Measurements from ENCODE around the gene CCNI.
A peak's percentile ranks its signal among the peaks of the same experiment; 100 is the strongest.
"Not testable (repeated sequence)": the region's sequence is repeated elsewhere in the genome, so short reads cannot be mapped to it uniquely, and the experiment has no call there.

Gene CCNI

GRCh38 chr4:77082886-77083608 lies 7.3 kb upstream of the CCNI start:
- no peak for DNase-seq (ENCODE audit: low read depth in 2 of 2)

- DNase-seq (ENCODE audit: low read depth in 2 of 2) = not testable (repeated sequence)
Measured at GRCh38 chr4:77080806-77081205, 5.0 kb upstream of the CCNI start.

- DNase-seq (ENCODE audit: low read depth in 2 of 2) = no peak
Measured at GRCh38 chr4:77079281-77079680, 3.5 kb upstream of the CCNI start.

GRCh38 chr4:77078401-77078800 lies 2.6 kb upstream of the CCNI start:
- DNase-seq (ENCODE audit: low read depth in 2 of 2) = no peak

- no peak for DNase-seq (ENCODE audit: low read depth in 2 of 2)
Measured at GRCh38 chr4:77076889-77077635, 1.3 kb upstream of the CCNI start.

GRCh38 chr4:77074981-77075855 lies 571 bp downstream of the CCNI start:
- DNase-seq (ENCODE audit: low read depth in 2 of 2) = peak in 1 of 2 experiments; percentile 47

GRCh38 chr4:77074381-77074831 lies 1.4 kb downstream of the CCNI start:
- DNase-seq (ENCODE audit: low read depth in 2 of 2) = no peak

- DNase-seq (ENCODE audit: low read depth in 2 of 2) = no peak
Measured at GRCh38 chr4:77073981-77074380, 1.8 kb downstream of the CCNI start.

GRCh38 chr4:77073106-77073809 lies 2.5 kb downstream of the CCNI start:
- DNase-seq (ENCODE audit: low read depth in 2 of 2) = no peak

- DNase-seq (ENCODE audit: low read depth in 2 of 2) = no peak
Measured at GRCh38 chr4:77072195-77072753, 3.5 kb downstream of the CCNI start.

- DNase-seq (ENCODE audit: low read depth in 2 of 2) = not testable (repeated sequence)
Measured at GRCh38 chr4:77069514-77069913, 6.3 kb downstream of the CCNI start.

- no peak for DNase-seq (ENCODE audit: low read depth in 2 of 2)
Measured at GRCh38 chr4:77065382-77065781, 10.4 kb downstream of the CCNI start.

GRCh38 chr4:77062856-77063255 lies 12.9 kb downstream of the CCNI start:
- DNase-seq (ENCODE audit: low read depth in 2 of 2) = no peak

GRCh38 chr4:77052352-77052751 lies 23.4 kb downstream of the CCNI start:
- DNase-seq (ENCODE audit: low read depth in 2 of 2) = peak; percentile 51 to 58

GRCh38 chr4:77050962-77051361 lies 24.8 kb downstream of the CCNI start:
- DNase-seq (ENCODE audit: low read depth in 2 of 2) = no peak

GRCh38 chr4:77047037-77047436 lies 28.8 kb downstream of the CCNI start:
- no peak for DNase-seq (ENCODE audit: low read depth in 2 of 2)

- no peak for DNase-seq (ENCODE audit: low read depth in 2 of 2)
Measured at GRCh38 chr4:77045490-77045889, 30.3 kb downstream of the CCNI start.

- no peak for DNase-seq (ENCODE audit: low read depth in 2 of 2)
Measured at GRCh38 chr4:77044461-77045150, 31.2 kb downstream of the CCNI start.

- no peak for DNase-seq (ENCODE audit: low read depth in 2 of 2)
Measured at GRCh38 chr4:77043507-77044136, 32.2 kb downstream of the CCNI start.
